ENCODE results near the gene LRCH1. TPM values are rescaled to one million over a fixed set of nuclear protein-coding genes. Genes with fewer than 3 reads are reported as not detected.

Gene LRCH1
- total and polyA plus RNA-seq, 2 of the 13 experiments (the other 11 are each of a cell fraction or from before 2014, with no cell fraction given): 4.1 to 12.6 TPM

DNA sequence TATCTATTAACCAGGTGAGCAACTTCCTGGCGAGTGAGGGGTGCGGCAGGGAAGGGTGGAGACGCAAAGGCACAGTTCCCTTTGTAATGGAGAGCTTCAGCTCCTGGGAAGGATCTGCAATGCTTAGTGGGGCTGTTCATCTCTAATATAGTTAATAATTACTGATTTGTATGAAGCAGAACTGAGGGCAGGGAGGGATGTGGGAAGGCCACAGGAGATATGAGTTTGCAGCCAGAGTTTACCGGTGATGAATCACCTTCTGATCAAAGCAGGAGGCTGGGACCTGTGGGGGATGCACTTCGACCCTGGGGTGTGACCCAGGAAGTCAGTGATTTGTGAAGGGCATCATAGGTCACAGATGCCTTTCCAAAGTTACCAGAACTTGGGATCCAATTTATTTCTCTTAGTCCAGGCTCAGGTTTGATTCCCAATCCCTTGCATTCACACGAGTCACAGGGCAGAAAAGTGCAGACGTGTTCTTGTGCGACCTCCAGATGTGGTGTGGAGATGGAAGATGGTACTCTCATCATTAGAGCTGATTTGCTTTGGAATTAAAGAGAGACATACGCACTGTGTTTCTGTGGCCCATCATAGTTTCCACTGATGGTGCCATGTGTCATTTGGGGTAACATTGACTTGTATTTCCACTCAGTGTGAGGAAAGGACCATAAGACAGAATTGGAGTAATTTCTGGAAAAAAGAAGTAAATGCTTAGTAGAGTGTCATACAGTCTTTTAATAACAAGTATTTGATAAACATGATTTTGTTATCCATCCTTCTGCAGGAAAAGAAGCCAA lies 55.0 kb downstream of the LRCH1 start (continued):
- TF ChIP-seq, protein P1, sequence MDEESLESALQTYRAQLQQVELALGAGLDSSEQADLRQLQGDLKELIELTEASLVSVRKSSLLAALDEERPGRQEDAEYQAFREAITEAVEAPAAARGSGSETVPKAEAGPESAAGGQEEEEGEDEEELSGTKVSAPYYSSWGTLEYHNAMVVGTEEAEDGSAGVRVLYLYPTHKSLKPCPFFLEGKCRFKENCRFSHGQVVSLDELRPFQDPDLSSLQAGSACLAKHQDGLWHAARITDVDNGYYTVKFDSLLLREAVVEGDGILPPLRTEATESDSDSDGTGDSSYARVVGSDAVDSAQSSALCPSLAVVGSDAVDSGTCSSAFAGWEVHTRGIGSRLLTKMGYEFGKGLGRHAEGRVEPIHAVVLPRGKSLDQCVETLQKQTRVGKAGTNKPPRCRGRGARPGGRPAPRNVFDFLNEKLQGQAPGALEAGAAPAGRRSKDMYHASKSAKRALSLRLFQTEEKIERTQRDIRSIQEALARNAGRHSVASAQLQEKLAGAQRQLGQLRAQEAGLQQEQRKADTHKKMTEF (CRISPR knock-in tag; IDR thresholded peaks at IDR 0.05): peak; percentile 74
- TF ChIP-seq ZNF605 (CRISPR knock-in tag; IDR thresholded peaks at IDR 0.05) (no peak), RBAK (CRISPR knock-in tag; IDR thresholded peaks at IDR 0.05) (no peak), ZKSCAN8 (CRISPR knock-in tag; IDR thresholded peaks at IDR 0.05; ENCODE audit: borderline replicate concordance) (peak; percentile 24; the same call in 1 of the 2 replicates), ZNF460 (CRISPR knock-in tag; IDR thresholded peaks at IDR 0.05; ENCODE audit: borderline replicate concordance) (no peak), CHD4 (IDR thresholded peaks at IDR 0.05; ENCODE audit: borderline replicate concordance, low read length) (no peak), TRIM24 (CRISPR knock-in tag; IDR thresholded peaks at IDR 0.05) (no peak), RNF2 (conservative IDR thresholded peaks at IDR 0.05; ENCODE audit: low read depth) (no peak), ZNF33B (CRISPR knock-in tag; IDR thresholded peaks at IDR 0.05) (no peak), CAMTA2 (CRISPR knock-in tag; IDR thresholded peaks at IDR 0.05; ENCODE audit: borderline replicate concordance) (no peak), ZNF749 (CRISPR knock-in tag; IDR thresholded peaks at IDR 0.05; ENCODE audit: borderline replicate concordance) (no peak), ZNF335 (CRISPR knock-in tag; IDR thresholded peaks at IDR 0.05) (no peak), JUND (CRISPR knock-in tag; IDR thresholded peaks at IDR 0.05) (peak; percentile 95), PAWR (CRISPR knock-in tag; IDR thresholded peaks at IDR 0.05; ENCODE audit: borderline replicate concordance) (no peak), DPF2 (CRISPR knock-in tag; IDR thresholded peaks at IDR 0.05; ENCODE audit: borderline replicate concordance, low read depth) (peak; percentile 72)
- TF ChIP-seq, protein P2, sequence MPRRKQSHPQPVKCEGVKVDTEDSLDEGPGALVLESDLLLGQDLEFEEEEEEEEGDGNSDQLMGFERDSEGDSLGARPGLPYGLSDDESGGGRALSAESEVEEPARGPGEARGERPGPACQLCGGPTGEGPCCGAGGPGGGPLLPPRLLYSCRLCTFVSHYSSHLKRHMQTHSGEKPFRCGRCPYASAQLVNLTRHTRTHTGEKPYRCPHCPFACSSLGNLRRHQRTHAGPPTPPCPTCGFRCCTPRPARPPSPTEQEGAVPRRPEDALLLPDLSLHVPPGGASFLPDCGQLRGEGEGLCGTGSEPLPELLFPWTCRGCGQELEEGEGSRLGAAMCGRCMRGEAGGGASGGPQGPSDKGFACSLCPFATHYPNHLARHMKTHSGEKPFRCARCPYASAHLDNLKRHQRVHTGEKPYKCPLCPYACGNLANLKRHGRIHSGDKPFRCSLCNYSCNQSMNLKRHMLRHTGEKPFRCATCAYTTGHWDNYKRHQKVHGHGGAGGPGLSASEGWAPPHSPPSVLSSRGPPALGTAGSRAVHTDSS (CRISPR knock-in tag; conservative IDR thresholded peaks at IDR 0.05): no peak
- TF ChIP-seq, protein P3, sequence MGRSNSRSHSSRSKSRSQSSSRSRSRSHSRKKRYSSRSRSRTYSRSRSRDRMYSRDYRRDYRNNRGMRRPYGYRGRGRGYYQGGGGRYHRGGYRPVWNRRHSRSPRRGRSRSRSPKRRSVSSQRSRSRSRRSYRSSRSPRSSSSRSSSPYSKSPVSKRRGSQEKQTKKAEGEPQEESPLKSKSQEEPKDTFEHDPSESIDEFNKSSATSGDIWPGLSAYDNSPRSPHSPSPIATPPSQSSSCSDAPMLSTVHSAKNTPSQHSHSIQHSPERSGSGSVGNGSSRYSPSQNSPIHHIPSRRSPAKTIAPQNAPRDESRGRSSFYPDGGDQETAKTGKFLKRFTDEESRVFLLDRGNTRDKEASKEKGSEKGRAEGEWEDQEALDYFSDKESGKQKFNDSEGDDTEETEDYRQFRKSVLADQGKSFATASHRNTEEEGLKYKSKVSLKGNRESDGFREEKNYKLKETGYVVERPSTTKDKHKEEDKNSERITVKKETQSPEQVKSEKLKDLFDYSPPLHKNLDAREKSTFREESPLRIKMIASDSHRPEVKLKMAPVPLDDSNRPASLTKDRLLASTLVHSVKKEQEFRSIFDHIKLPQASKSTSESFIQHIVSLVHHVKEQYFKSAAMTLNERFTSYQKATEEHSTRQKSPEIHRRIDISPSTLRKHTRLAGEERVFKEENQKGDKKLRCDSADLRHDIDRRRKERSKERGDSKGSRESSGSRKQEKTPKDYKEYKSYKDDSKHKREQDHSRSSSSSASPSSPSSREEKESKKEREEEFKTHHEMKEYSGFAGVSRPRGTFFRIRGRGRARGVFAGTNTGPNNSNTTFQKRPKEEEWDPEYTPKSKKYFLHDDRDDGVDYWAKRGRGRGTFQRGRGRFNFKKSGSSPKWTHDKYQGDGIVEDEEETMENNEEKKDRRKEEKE (IDR thresholded peaks at IDR 0.05): no peak
- TF ChIP-seq, protein P4, sequence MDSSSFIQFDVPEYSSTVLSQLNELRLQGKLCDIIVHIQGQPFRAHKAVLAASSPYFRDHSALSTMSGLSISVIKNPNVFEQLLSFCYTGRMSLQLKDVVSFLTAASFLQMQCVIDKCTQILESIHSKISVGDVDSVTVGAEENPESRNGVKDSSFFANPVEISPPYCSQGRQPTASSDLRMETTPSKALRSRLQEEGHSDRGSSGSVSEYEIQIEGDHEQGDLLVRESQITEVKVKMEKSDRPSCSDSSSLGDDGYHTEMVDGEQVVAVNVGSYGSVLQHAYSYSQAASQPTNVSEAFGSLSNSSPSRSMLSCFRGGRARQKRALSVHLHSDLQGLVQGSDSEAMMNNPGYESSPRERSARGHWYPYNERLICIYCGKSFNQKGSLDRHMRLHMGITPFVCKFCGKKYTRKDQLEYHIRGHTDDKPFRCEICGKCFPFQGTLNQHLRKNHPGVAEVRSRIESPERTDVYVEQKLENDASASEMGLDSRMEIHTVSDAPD (CRISPR knock-in tag; IDR thresholded peaks at IDR 0.05): no peak; the same call in 1 of the 2 replicates
- TF ChIP-seq, protein P5, sequence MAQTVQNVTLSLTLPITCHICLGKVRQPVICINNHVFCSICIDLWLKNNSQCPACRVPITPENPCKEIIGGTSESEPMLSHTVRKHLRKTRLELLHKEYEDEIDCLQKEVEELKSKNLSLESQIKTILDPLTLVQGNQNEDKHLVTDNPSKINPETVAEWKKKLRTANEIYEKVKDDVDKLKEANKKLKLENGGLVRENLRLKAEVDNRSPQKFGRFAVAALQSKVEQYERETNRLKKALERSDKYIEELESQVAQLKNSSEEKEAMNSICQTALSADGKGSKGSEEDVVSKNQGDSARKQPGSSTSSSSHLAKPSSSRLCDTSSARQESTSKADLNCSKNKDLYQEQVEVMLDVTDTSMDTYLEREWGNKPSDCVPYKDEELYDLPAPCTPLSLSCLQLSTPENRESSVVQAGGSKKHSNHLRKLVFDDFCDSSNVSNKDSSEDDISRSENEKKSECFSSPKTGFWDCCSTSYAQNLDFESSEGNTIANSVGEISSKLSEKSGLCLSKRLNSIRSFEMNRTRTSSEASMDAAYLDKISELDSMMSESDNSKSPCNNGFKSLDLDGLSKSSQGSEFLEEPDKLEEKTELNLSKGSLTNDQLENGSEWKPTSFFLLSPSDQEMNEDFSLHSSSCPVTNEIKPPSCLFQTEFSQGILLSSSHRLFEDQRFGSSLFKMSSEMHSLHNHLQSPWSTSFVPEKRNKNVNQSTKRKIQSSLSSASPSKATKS (CRISPR knock-in tag; IDR thresholded peaks at IDR 0.05): no peak

Measured in HepG2 (cell line).